Endothelial cell of umbilical vein (primary cell): ENCODE results near the gene LRRC32. TPM values are rescaled to one million over a fixed set of nuclear protein-coding genes. Genes with fewer than 3 reads are reported as not detected.

Source experiments
- BruUV-seq: library from RNA; stranded (reverse); fragments of 400-500 nt; replicated peaks from 2 replicates; lab custom pipeline; 2021; lab: Mats Ljungman, UMichigan
- CTCF ChIA-PET: fragments of 300-600, 350-600 bp; sonication (Branson Sonifier 250); formaldehyde crosslinking; loops from one replicate; lab custom pipeline; 2021; ENCODE audit warnings: antibody characterized with exemption, inconsistent platforms; lab: Charles Lee
- POLR2A ChIA-PET: fragments of 300-600, 350-600 bp; sonication (Branson Sonifier 250); formaldehyde crosslinking; loops from one replicate; lab custom pipeline; 2021; ENCODE audit warnings: antibody characterized with exemption, inconsistent platforms; lab: Charles Lee
- DNase-seq: peaks from one replicate; pipeline ENCODE4 v3.0.0-alpha.2; 2011; ENCODE audit warnings: low read depth, low spot score
- FAIRE-seq: peaks from 2 replicates; lab custom pipeline; 2011; peaks lifted over from hg19 to GRCh38; lab: Jason Lieb, UNC
- H2AFZ ChIP-seq: 2 replicates; pipeline ENCODE4 v1.6.0; 2012; ENCODE audit warnings: low read depth, low read length, control low read depth, inconsistent platforms
- H3K27ac ChIP-seq: 2 replicates; pipeline ENCODE4 v1.5.1; 2011; ENCODE audit warnings: low read depth, mild to moderate bottlenecking, control low read depth, low read length, moderate library complexity; ENCODE audit not compliant: insufficient read depth
- H3K27me3 ChIP-seq, 2 experiments: 2 replicates each; pipeline versions ENCODE4 v1.6.0 to v1.6.1; 2011; ENCODE audit warnings: low read length in 2 of 2, mixed read lengths in 1 of 2; ENCODE audit not compliant: control insufficient read depth in 2 of 2, insufficient read depth in 2 of 2
- H3K36me3 ChIP-seq, 2 experiments: 2 replicates in 1 of 2; 3 replicates in 1 of 2; pipeline ENCODE4 v1.5.1; 2011; ENCODE audit warnings: low read length in 2 of 2, mild to moderate bottlenecking in 1 of 2, moderate library complexity in 1 of 2; ENCODE audit not compliant: control insufficient read depth in 2 of 2, insufficient read depth in 2 of 2; ENCODE audit errors: extremely low read depth in 1 of 2
- H3K4me1 ChIP-seq: 3 replicates; pipeline ENCODE4 v1.5.1; 2011; ENCODE audit warnings: mild to moderate bottlenecking, low read length; ENCODE audit not compliant: control insufficient read depth, insufficient read depth; ENCODE audit errors: extremely low read depth
- H3K4me2 ChIP-seq: 2 replicates; pipeline ENCODE4 v1.6.1; 2011; ENCODE audit warnings: low read length, control low read depth, mixed read lengths; ENCODE audit not compliant: insufficient read depth
- H3K4me3 ChIP-seq, 3 experiments: fragments of 200-600 bp in 1 of 3; sonication (generic), shearing (Covaris generic) in 1 of 3; replicated peaks in 1 of 3; 2 replicates each; pipeline ENCODE4 v1.5.1; 2011 to 2016; ENCODE audit warnings: control low read depth in 3 of 3, low read length in 3 of 3, mild to moderate bottlenecking in 2 of 3, inconsistent platforms in 1 of 3, low read depth in 1 of 3, moderate library complexity in 1 of 3; ENCODE audit not compliant: insufficient read depth in 1 of 3
- H3K79me2 ChIP-seq: 2 replicates; pipeline ENCODE4 v1.6.0; 2012; ENCODE audit warnings: low read length, inconsistent platforms; ENCODE audit not compliant: control insufficient read depth, insufficient read depth
- H3K9ac ChIP-seq: replicated peaks from 2 replicates; pipeline ENCODE3; 2011; ENCODE audit warnings: low read length, control low read depth; ENCODE audit not compliant: insufficient read depth; ENCODE audit errors: extremely low read depth
- H3K9me1 ChIP-seq: replicated peaks from 3 replicates; pipeline ENCODE4 v1.6.0; 2011; ENCODE audit warnings: mild to moderate bottlenecking, low read length; ENCODE audit not compliant: control insufficient read depth, insufficient read depth; ENCODE audit errors: extremely low read depth
- H3K9me3 ChIP-seq: replicated peaks from 2 replicates; pipeline ENCODE4 v1.5.1; 2012; ENCODE audit warnings: low read length, inconsistent platforms; ENCODE audit not compliant: control insufficient read depth, insufficient read depth
- H4K20me1 ChIP-seq: replicated peaks from 2 replicates; pipeline ENCODE3; 2011; ENCODE audit warnings: mild to moderate bottlenecking, low read length; ENCODE audit not compliant: control insufficient read depth, insufficient read depth; ENCODE audit errors: extremely low read depth
- EZH2 ChIP-seq: IDR thresholded peaks from 2 replicates; pipeline ENCODE4 v1.6.1; 2012; ENCODE audit warnings: borderline replicate concordance, low read depth, mild to moderate bottlenecking, moderate library complexity, low read length, inconsistent platforms; ENCODE audit not compliant: severe bottlenecking
- FOS ChIP-seq: IDR thresholded peaks from 2 replicates; pipeline ENCODE4 v1.6.1; 2011; ENCODE audit warnings: mild to moderate bottlenecking, low read length, moderate library complexity, borderline replicate concordance; ENCODE audit not compliant: insufficient read depth
- GATA2 ChIP-seq: IDR thresholded peaks from 2 replicates; pipeline ENCODE4 v1.7.0; 2011; ENCODE audit warnings: low read depth, mild to moderate bottlenecking, moderate library complexity, mixed read lengths, low read length; ENCODE audit not compliant: insufficient read length, insufficient read depth
- JUN ChIP-seq: IDR thresholded peaks from 2 replicates; pipeline ENCODE4 v1.6.1; 2011; ENCODE audit warnings: borderline replicate concordance, low read depth; ENCODE audit not compliant: insufficient read length, insufficient read depth
- MYC ChIP-seq: IDR thresholded peaks from one replicate; pipeline ENCODE4 v1.6.1; 2011; ENCODE audit warnings: mild to moderate bottlenecking, low read depth, low read length
- POLR2A ChIP-seq: IDR thresholded peaks from 2 replicates; pipeline ENCODE4 v1.6.1; 2012; ENCODE audit warnings: low read depth, mild to moderate bottlenecking, control low read depth, low read length
- POLR2AphosphoS5 ChIP-seq: IDR thresholded peaks from 2 replicates; pipeline ENCODE4 v1.6.1; 2012; ENCODE audit warnings: low read depth, mild to moderate bottlenecking, control low read depth, low read length, moderate library complexity; ENCODE audit not compliant: insufficient read depth
- dilution Hi-C: fragments of 300-500 bp; cut with MboI; formaldehyde crosslinking; loops from one replicate; pipeline ENCODE4 v1.15.0; 2019; ENCODE audit warnings: low sequenced_read_pairs; ENCODE audit not compliant: extremely low pct_ligation_motif_present
- intact Hi-C: fragments of 100-400 bp; cut with micrococcal nuclease; formaldehyde crosslinking; loops from one replicate; pipeline ENCODE4 v1.10.0; 2022
- polyA plus RNA-seq, 4 experiments: library from polyadenylated mRNA; depleted of rRNA in 3 of 4; stranded (reverse) in 3 of 4; unstranded in 1 of 4; fragments of >200 nt; gene quantifications; 2 replicates each; pipeline versions ENCODE4 v1.2.1 to v1.2.3, GENCODE V29; 2011 to 2012; ENCODE audit warnings: missing spikeins in 1 of 4
- total RNA-seq: library from RNA; stranded (reverse); gene quantifications from 2 replicates; pipeline ENCODE4 v1.2.3, GENCODE V29; 2021
- TF ChIP-seq, protein P1 (sequence below): IDR thresholded peaks from 2 replicates; pipeline ENCODE4 v1.6.1; 2011; ENCODE audit not compliant: insufficient read depth, insufficient read length
- TF ChIP-seq, protein P2 (sequence below), 2 donors: IDR thresholded peaks; 1 replicate in 1 of 2; 2 replicates in 1 of 2; pipeline ENCODE4 v1.5.1; 2011; ENCODE audit warnings: low read length in 2 of 2, mild to moderate bottlenecking in 2 of 2, moderate library complexity in 2 of 2, control low read depth in 1 of 2, inconsistent platforms in 1 of 2, low read depth in 1 of 2; ENCODE audit not compliant: insufficient read depth in 1 of 2; ENCODE audit errors: extremely low read depth in 1 of 2

LRRC32 gene
- total and polyA plus RNA-seq, 2 donors (not counting 3 experiments of a cell fraction or from before 2014, with no cell fraction given), result 77.2 to 117 TPM

- H4K20me1 ChIP-seq, result no peaks in the 10 kb centered on the region
- TF ChIP-seq FOS (peak; percentile 75), GATA2 (no peak), POLR2AphosphoS5 (peak; percentile 50), JUN (peak; percentile 93)
- peak; percentile 92 for DNase-seq
- POLR2A ChIA-PET, result no interaction called here
- H3K9me1 ChIP-seq, result no peaks in the 10 kb centered on the region
- peak overlapping the region; percentile 72 for H3K27ac ChIP-seq
- no peaks in the 10 kb centered on the region for H3K79me2 ChIP-seq
- CTCF ChIA-PET, result interaction anchor here (0.6 to 2.9 kb wide), 14 partner anchors 9 to 487 kb away, joined by 3 to 11 read pairs (median 4); no protein-coding TSS in a partner anchor
- no peak overlapping the region for H3K4me3 ChIP-seq
- dilution Hi-C loops, result no loop called here
- H3K4me1 ChIP-seq, result peaks cover 25% of the 10 kb centered on the region
- intact Hi-C loops, result no loop called here
- H3K4me2 ChIP-seq, result no peak overlapping the region
- no peaks in the 10 kb centered on the region for H3K36me3 ChIP-seq
- no peaks in the 10 kb centered on the region for H3K27me3 ChIP-seq
- H3K9ac ChIP-seq, result no peak overlapping the region
- H2AFZ ChIP-seq, result no peak overlapping the region
- peak; percentile 99 for FAIRE-seq
- no peaks in the 10 kb centered on the region for H3K9me3 ChIP-seq
- no TSS peak for BruUV-seq
Measured at GRCh38 chr11:76694664-76695063, 24.1 kb upstream of the LRRC32 start.

DNA sequence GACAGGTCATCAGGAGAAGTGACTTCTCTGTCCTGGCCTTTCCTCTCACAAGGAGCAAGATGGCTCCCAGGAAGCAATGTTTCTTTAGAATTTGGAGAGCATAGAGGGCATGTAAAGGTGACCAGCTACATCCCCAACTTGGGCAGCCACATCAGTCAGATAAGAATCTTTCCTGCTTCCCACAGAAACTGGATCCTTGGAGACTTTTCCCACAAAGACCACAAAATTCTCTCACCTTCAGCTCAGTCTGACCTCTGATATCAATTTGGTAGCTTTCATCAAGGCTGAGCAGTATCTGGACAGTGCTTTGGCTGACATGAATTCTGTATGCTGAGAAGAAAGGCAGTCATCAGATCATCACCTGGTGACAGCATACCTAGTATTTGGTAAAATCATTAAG lies 23.3 kb upstream of the LRRC32 start:
- no peak for DNase-seq
- no peaks in the 10 kb centered on the region for H4K20me1 ChIP-seq
- no peak overlapping the region for H3K9ac ChIP-seq
- no TSS peak for BruUV-seq
- H3K27me3 ChIP-seq, result no peaks in the 10 kb centered on the region
- no peak overlapping the region for H2AFZ ChIP-seq
- H3K9me1 ChIP-seq, result no peaks in the 10 kb centered on the region
- H3K79me2 ChIP-seq, result no peaks in the 10 kb centered on the region
- dilution Hi-C loops, result no loop called here
- TF ChIP-seq MYC (no peak), POLR2AphosphoS5 (no peak), EZH2 (no peak), JUN (no peak), GATA2 (no peak), POLR2A (no peak), FOS (no peak)
- TF ChIP-seq, protein P1, sequence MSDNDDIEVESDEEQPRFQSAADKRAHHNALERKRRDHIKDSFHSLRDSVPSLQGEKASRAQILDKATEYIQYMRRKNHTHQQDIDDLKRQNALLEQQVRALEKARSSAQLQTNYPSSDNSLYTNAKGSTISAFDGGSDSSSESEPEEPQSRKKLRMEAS, result no peak
- TF ChIP-seq, protein P2, sequence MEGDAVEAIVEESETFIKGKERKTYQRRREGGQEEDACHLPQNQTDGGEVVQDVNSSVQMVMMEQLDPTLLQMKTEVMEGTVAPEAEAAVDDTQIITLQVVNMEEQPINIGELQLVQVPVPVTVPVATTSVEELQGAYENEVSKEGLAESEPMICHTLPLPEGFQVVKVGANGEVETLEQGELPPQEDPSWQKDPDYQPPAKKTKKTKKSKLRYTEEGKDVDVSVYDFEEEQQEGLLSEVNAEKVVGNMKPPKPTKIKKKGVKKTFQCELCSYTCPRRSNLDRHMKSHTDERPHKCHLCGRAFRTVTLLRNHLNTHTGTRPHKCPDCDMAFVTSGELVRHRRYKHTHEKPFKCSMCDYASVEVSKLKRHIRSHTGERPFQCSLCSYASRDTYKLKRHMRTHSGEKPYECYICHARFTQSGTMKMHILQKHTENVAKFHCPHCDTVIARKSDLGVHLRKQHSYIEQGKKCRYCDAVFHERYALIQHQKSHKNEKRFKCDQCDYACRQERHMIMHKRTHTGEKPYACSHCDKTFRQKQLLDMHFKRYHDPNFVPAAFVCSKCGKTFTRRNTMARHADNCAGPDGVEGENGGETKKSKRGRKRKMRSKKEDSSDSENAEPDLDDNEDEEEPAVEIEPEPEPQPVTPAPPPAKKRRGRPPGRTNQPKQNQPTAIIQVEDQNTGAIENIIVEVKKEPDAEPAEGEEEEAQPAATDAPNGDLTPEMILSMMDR (IDR thresholded peaks at IDR 0.05; ENCODE audit: extremely low read depth in 1 of 2, insufficient read depth in 1 of 2, low read depth in 1 of 2, low read length in 2 of 2), result no peak
- intact Hi-C loops, result no loop called here
- peak overlapping the region; percentile 72 for H3K27ac ChIP-seq
- POLR2A ChIA-PET, result no interaction called here
- H3K36me3 ChIP-seq, result no peaks in the 10 kb centered on the region
- no peak for FAIRE-seq
- H3K9me3 ChIP-seq, result no peaks in the 10 kb centered on the region
- no peak overlapping the region for H3K4me3 ChIP-seq
- peaks cover 18% of the 10 kb centered on the region for H3K4me1 ChIP-seq
- CTCF ChIA-PET, result interaction anchor here (0.6 to 2.9 kb wide), 10 partner anchors 8 to 486 kb away, joined by 3 to 11 read pairs (median 4); no protein-coding TSS in a partner anchor
- no peak overlapping the region for H3K4me2 ChIP-seq
